AG09309 (cell line): Measurements from ENCODE around the gene ACACA.

Experiments
- DNase-seq: peaks from one replicate; pipeline ENCODE4 v3.0.0-alpha.2; 2010; ENCODE audit warnings: low read depth
- H3K4me3 ChIP-seq: 2 replicates; pipeline ENCODE4 v1.5.1; 2011; ENCODE audit warnings: mild to moderate bottlenecking, low read depth, low read length, moderate library complexity; ENCODE audit not compliant: control insufficient read depth
- CTCF ChIP-seq: IDR thresholded peaks from 2 replicates; pipeline ENCODE4 v1.5.1; 2011; ENCODE audit warnings: mild to moderate bottlenecking, low read depth, low read length, inconsistent platforms; ENCODE audit not compliant: insufficient read depth, control insufficient read depth; ENCODE audit errors: missing control alignments

The ACACA gene

GRCh38 chr17:37294888-37295287 lies 111.7 kb downstream of the ACACA start:
- no peak for TF ChIP-seq CTCF
- H3K4me3 ChIP-seq: no peak overlapping the region
- no peak for DNase-seq

GRCh38 chr17:37293770-37294169 lies 112.9 kb downstream of the ACACA start:
- TF ChIP-seq CTCF: no peak
- H3K4me3 ChIP-seq: no peak overlapping the region
- no peak for DNase-seq

- no peak for TF ChIP-seq CTCF
- DNase-seq: no peak
- H3K4me3 ChIP-seq: no peak overlapping the region
These were observed 114.1 kb downstream of the ACACA start for GRCh38 chr17:37292429-37293139.

- DNase-seq: no peak
- TF ChIP-seq CTCF: no peak
- H3K4me3 ChIP-seq: no peak overlapping the region
These were observed 115.3 kb downstream of the ACACA start for GRCh38 chr17:37291351-37291750.

GRCh38 chr17:37286430-37286829 lies 120.2 kb downstream of the ACACA start:
- no peak for TF ChIP-seq CTCF
- no peak overlapping the region for H3K4me3 ChIP-seq
- DNase-seq: no peak

GRCh38 chr17:37284191-37284590 lies 122.4 kb downstream of the ACACA start:
- DNase-seq: no peak
- no peak overlapping the region for H3K4me3 ChIP-seq
- TF ChIP-seq CTCF: no peak
